H1 (cell line): Measurements from ENCODE around the gene IQCH. TPM values are rescaled to one million over a fixed set of nuclear protein-coding genes. Genes with fewer than 3 reads are reported as not detected.

Source experiments
- CTCF ChIA-PET: fragments of 300-600 bp; sonication (Branson Sonifier 250); formaldehyde crosslinking; loops from one replicate; lab custom pipeline; 2021; ENCODE audit not compliant: partially characterized antibody; lab: Charles Lee
- POLR2A ChIA-PET: fragments of 300-600 bp; sonication (Branson Sonifier 250); formaldehyde crosslinking; loops from one replicate; lab custom pipeline; 2021; ENCODE audit warnings: inconsistent platforms; ENCODE audit not compliant: partially characterized antibody; lab: Charles Lee
- DNase-seq, 2 experiments: peaks; one replicate each; pipeline versions ENCODE4 v3.0.0 to v3.0.0-alpha.2; 2010 to 2022; ENCODE audit warnings: low spot score in 2 of 2, low read depth in 1 of 2, mixed read lengths in 1 of 2
- FAIRE-seq: peaks from 2 replicates; lab custom pipeline; 2011; peaks lifted over from hg19 to GRCh38; lab: Jason Lieb, UNC
- H2AFZ ChIP-seq: 2 replicates; pipeline ENCODE4 v1.8.1; 2012; ENCODE audit warnings: low read length, inconsistent platforms
- H2AK5ac ChIP-seq: 2 replicates; pipeline ENCODE4 v1.6.1; 2013; ENCODE audit warnings: low read depth, low read length
- H2BK120ac ChIP-seq: replicated peaks from 2 replicates; pipeline ENCODE3; 2013; ENCODE audit warnings: low read depth, low read length, inconsistent platforms
- H2BK12ac ChIP-seq: 2 replicates; pipeline ENCODE4 v1.6.1; 2013; ENCODE audit warnings: low read depth, low read length
- H2BK15ac ChIP-seq: 2 replicates; pipeline ENCODE4 v1.6.1; 2013; ENCODE audit warnings: low read length
- H2BK20ac ChIP-seq: 2 replicates; pipeline ENCODE4 v1.6.1; 2013; ENCODE audit warnings: low read length
- H2BK5ac ChIP-seq: 2 replicates; pipeline ENCODE4 v1.6.1; 2013; ENCODE audit warnings: low read depth, low read length
- H3K14ac ChIP-seq: 2 replicates; pipeline ENCODE4 v1.6.1; 2013; ENCODE audit warnings: inconsistent platforms; ENCODE audit not compliant: insufficient read length
- H3K18ac ChIP-seq: 2 replicates; pipeline ENCODE4 v1.6.1; 2013; ENCODE audit warnings: low read length; ENCODE audit errors: extremely low read depth
- H3K23ac ChIP-seq: 2 replicates; pipeline ENCODE4 v1.6.1; 2013; ENCODE audit warnings: inconsistent platforms; ENCODE audit not compliant: insufficient read length
- H3K23me2 ChIP-seq: 2 replicates; pipeline ENCODE4 v1.6.1; 2013; ENCODE audit warnings: low read depth, low read length
- H3K27ac ChIP-seq: 2 replicates; pipeline ENCODE4 v1.6.1; 2011; ENCODE audit warnings: low read depth, low read length, inconsistent platforms
- H3K27me3 ChIP-seq, 4 experiments: replicated peaks in 1 of 4; 1 replicate in 1 of 4; 2 replicates in 3 of 4; pipeline versions ENCODE4 v1.6.1 to v1.8.1; 2011 to 2013; ENCODE audit warnings: low read length in 3 of 4, mild to moderate bottlenecking in 3 of 4, inconsistent platforms in 2 of 4, mixed read lengths in 2 of 4, moderate library complexity in 1 of 4; ENCODE audit not compliant: control insufficient read depth in 3 of 4, insufficient read depth in 3 of 4; ENCODE audit errors: extremely low read depth in 1 of 4
- H3K36me3 ChIP-seq, 4 experiments: 2 replicates each; pipeline versions ENCODE4 v1.6.1 to v1.8.1; 2011 to 2013; ENCODE audit warnings: mild to moderate bottlenecking in 4 of 4, low read length in 3 of 4, moderate library complexity in 2 of 4, control low read depth in 1 of 4, inconsistent platforms in 1 of 4; ENCODE audit not compliant: insufficient read depth in 4 of 4, control insufficient read depth in 2 of 4
- H3K4ac ChIP-seq: replicated peaks from 2 replicates; pipeline ENCODE3; 2013; ENCODE audit warnings: low read length, low read depth, mixed read lengths, inconsistent platforms; ENCODE audit not compliant: insufficient read length
- H3K4me1 ChIP-seq, 4 experiments: replicated peaks in 1 of 4; 1 replicate in 1 of 4; 2 replicates in 3 of 4; pipeline versions ENCODE4 v1.6.1 to v1.8.1; 2011 to 2013; ENCODE audit warnings: low read length in 3 of 4, inconsistent platforms in 2 of 4, mixed read lengths in 1 of 4; ENCODE audit not compliant: insufficient read depth in 4 of 4, control insufficient read depth in 3 of 4
- H3K4me2 ChIP-seq, 2 experiments: 2 replicates each; pipeline versions ENCODE4 v1.6.1 to v1.8.1; 2011 to 2013; ENCODE audit warnings: low read depth in 2 of 2, low read length in 2 of 2, control low read depth in 1 of 2, inconsistent platforms in 1 of 2, mild to moderate bottlenecking in 1 of 2; ENCODE audit not compliant: insufficient read depth in 1 of 2
- H3K4me3 ChIP-seq, 4 experiments: fragments of 200-600, 300-600 bp in 1 of 4; sonication (generic), shearing (Covaris generic), sonication (Bioruptor Twin) in 1 of 4; 2 replicates each; pipeline versions ENCODE4 v1.5.1 to v1.8.1; 2011 to 2016; ENCODE audit warnings: low read length in 4 of 4, low read depth in 3 of 4, control low read depth in 2 of 4, inconsistent platforms in 2 of 4, mild to moderate bottlenecking in 2 of 4, mixed read lengths in 1 of 4, moderate library complexity in 1 of 4; ENCODE audit not compliant: insufficient read depth in 2 of 4; ENCODE audit errors: extremely low read depth in 1 of 4
- H3K56ac ChIP-seq: replicated peaks from 2 replicates; pipeline ENCODE3; 2013; ENCODE audit warnings: low read depth, mild to moderate bottlenecking, mixed read lengths, low read length, inconsistent platforms; ENCODE audit not compliant: insufficient read length
- H3K79me1 ChIP-seq: 2 replicates; pipeline ENCODE4 v1.6.1; 2013; ENCODE audit warnings: low read depth, low read length, control low read depth
- H3K79me2 ChIP-seq, 2 experiments: 2 replicates each; pipeline versions ENCODE4 v1.6.1 to v1.8.1; 2012 to 2013; ENCODE audit warnings: low read length in 2 of 2, mild to moderate bottlenecking in 2 of 2, inconsistent platforms in 1 of 2; ENCODE audit not compliant: insufficient read depth in 2 of 2, control insufficient read depth in 1 of 2
- H3K9ac ChIP-seq, 4 experiments: replicated peaks in 1 of 4; 1 replicate in 1 of 4; 2 replicates in 3 of 4; pipeline versions ENCODE4 v1.6.1 to v1.8.1; 2011 to 2013; ENCODE audit warnings: low read depth in 3 of 4, low read length in 3 of 4, control low read depth in 2 of 4, mild to moderate bottlenecking in 2 of 4, moderate library complexity in 2 of 4, inconsistent platforms in 1 of 4; ENCODE audit errors: extremely low read depth in 1 of 4
- H3K9me3 ChIP-seq, 2 experiments: 2 replicates each; pipeline versions ENCODE4 v1.6.1 to v1.8.1; 2012 to 2013; ENCODE audit warnings: mild to moderate bottlenecking in 2 of 2, moderate library complexity in 2 of 2, control low read depth in 1 of 2, inconsistent platforms in 1 of 2, low read depth in 1 of 2, low read length in 1 of 2, mixed read lengths in 1 of 2; ENCODE audit not compliant: insufficient read depth in 2 of 2
- H4K20me1 ChIP-seq, 2 experiments: replicated peaks in 1 of 2; 2 replicates each; pipeline versions ENCODE3 to v1.8.1; 2011 to 2013; ENCODE audit warnings: inconsistent platforms in 2 of 2, low read length in 2 of 2, mild to moderate bottlenecking in 1 of 2; ENCODE audit not compliant: insufficient read depth in 2 of 2, control insufficient read depth in 1 of 2
- H4K5ac ChIP-seq: 2 replicates; pipeline ENCODE4 v1.6.1; 2013; ENCODE audit warnings: low read length, low read depth, mixed read lengths, inconsistent platforms; ENCODE audit not compliant: insufficient read length
- H4K8ac ChIP-seq: 2 replicates; pipeline ENCODE4 v1.8.0; 2013; ENCODE audit warnings: mild to moderate bottlenecking, moderate library complexity, low read length, inconsistent platforms; ENCODE audit not compliant: insufficient read depth; ENCODE audit errors: extremely low read depth
- H4K91ac ChIP-seq: replicated peaks from 2 replicates; pipeline ENCODE3; 2013; ENCODE audit warnings: low read length, mixed read lengths, inconsistent platforms; ENCODE audit not compliant: insufficient read length
- CBX8 ChIP-seq: fragments of 300-800, 300-1000 bp; sonication (generic); IDR thresholded peaks from 2 replicates; pipeline ENCODE4 v1.7.1; 2016; ENCODE audit warnings: low read depth, low read length, borderline replicate concordance
- FOSL1 ChIP-seq: IDR thresholded peaks from 2 replicates; pipeline ENCODE4 v1.6.1; 2011; ENCODE audit warnings: mild to moderate bottlenecking, low read depth, low read length, moderate library complexity; ENCODE audit not compliant: insufficient read depth
- GTF2F1 ChIP-seq: IDR thresholded peaks from 2 replicates; pipeline ENCODE4 v1.6.1; 2012; ENCODE audit warnings: low read depth, low read length, improper control_type of control experiment, borderline replicate concordance
- KDM1A ChIP-seq: fragments of 200-600, 300-600 bp; sonication (generic); IDR thresholded peaks from 2 replicates; pipeline ENCODE4 v1.7.1; 2016; ENCODE audit warnings: mild to moderate bottlenecking, low read length, borderline replicate concordance
- KDM4A ChIP-seq: IDR thresholded peaks from one replicate; pipeline ENCODE4 v1.7.1; 2012; ENCODE audit warnings: low read depth, mild to moderate bottlenecking, moderate library complexity, low read length, inconsistent platforms; ENCODE audit not compliant: severe bottlenecking
- KDM5A ChIP-seq: fragments of 200-600 bp; IDR thresholded peaks from 2 replicates; pipeline ENCODE4 v1.7.1; 2012; ENCODE audit warnings: mild to moderate bottlenecking, low read length, inconsistent platforms, mixed read lengths
- MAX ChIP-seq: IDR thresholded peaks from 2 replicates; pipeline ENCODE4 v1.6.1; 2012; ENCODE audit warnings: inconsistent platforms
- POLR2AphosphoS5 ChIP-seq: IDR thresholded peaks from 2 replicates; pipeline ENCODE4 v1.6.1; 2011; ENCODE audit warnings: low read depth, low read length
- RBBP5 ChIP-seq: IDR thresholded peaks from 2 replicates; pipeline ENCODE4 v1.7.1; 2012; ENCODE audit warnings: low read depth, mild to moderate bottlenecking, inconsistent platforms, low read length, moderate library complexity, borderline replicate concordance
- RXRA ChIP-seq: IDR thresholded peaks from 2 replicates; pipeline ENCODE4 v1.6.1; 2011; ENCODE audit warnings: low read depth, mild to moderate bottlenecking, low read length, moderate library complexity; ENCODE audit not compliant: insufficient read depth
- TBP ChIP-seq: IDR thresholded peaks from 2 replicates; pipeline ENCODE4 v1.6.1; 2011; ENCODE audit warnings: low read depth, low read length, improper control_type of control experiment
- TCF12 ChIP-seq: IDR thresholded peaks from 2 replicates; pipeline ENCODE4 v1.6.1; 2011; ENCODE audit warnings: low read depth, mild to moderate bottlenecking, low read length
- USF2 ChIP-seq: IDR thresholded peaks from 2 replicates; pipeline ENCODE4 v1.6.1; 2011; ENCODE audit warnings: low read length, improper control_type of control experiment
- ZNF274 ChIP-seq: IDR thresholded peaks from 2 replicates; pipeline ENCODE4 v1.7.0; 2012; ENCODE audit warnings: low read length, borderline replicate concordance; ENCODE audit errors: extremely low read depth
- WGBS, 2 experiments: shearing (Covaris generic) in 1 of 2; methylation state at CpG; one replicate each; pipeline versions ENCODE4 v1.1.6 to v1.1.7; 2013 to 2015; ENCODE audit warnings: low lambda C conversion rate in 2 of 2, mixed read lengths in 2 of 2, inconsistent platforms in 1 of 2, low coverage in 1 of 2, missing lambda C conversion rate in 1 of 2; ENCODE audit not compliant: insufficient replicate concordance in 2 of 2, insufficient coverage in 1 of 2, insufficient read length in 1 of 2; ENCODE audit errors: extremely low coverage in 1 of 2, missing lambda C conversion rate in 1 of 2; 5-methylcytosine and 5-hydroxymethylcytosine counted together
- polyA plus RNA-seq, 7 experiments: library from polyadenylated mRNA; depleted of rRNA in 3 of 7; stranded (reverse) in 5 of 7; unstranded in 2 of 7; fragments of >200 nt in 5 of 7; fragments of 200-250 nt in 2 of 7; gene quantifications; 1 replicate in 5 of 7; 2 replicates in 1 of 7; 4 replicates in 1 of 7; pipeline versions ENCODE4 v1.2.1 to v1.2.3, GENCODE V29; 2011 to 2013; ENCODE audit warnings: missing spikeins in 2 of 7, mixed read lengths in 2 of 7
- total RNA-seq: library from RNA; stranded (reverse); fragmentation: NEBNext Ultra II Directional; extraction: Animal tissue kit (Norgen Biotek cat#: 25700); gene quantifications from 2 replicates; pipeline ENCODE4 v1.2.1, GENCODE V29; 2021

The IQCH gene
- total and polyA plus RNA-seq, 2 of the 8 experiments (the other 6 are each of a cell fraction or from before 2014, with no cell fraction given): 0.60 to 1.9 TPM

GRCh38 chr15:67365994-67366393, 111.4 kb downstream of the IQCH start:
- H3K27ac ChIP-seq: no peak overlapping the region
- WGBS, 2 experiments: 85% methylated on average over 2 of the region's 2 CpGs; no CpG with 5 or more reads in 1 of the 2 experiments
- no peak overlapping the region for H3K23ac ChIP-seq
- no peaks in the 10 kb centered on the region for H3K36me3 ChIP-seq
- DNase-seq: no peak
- H3K4me3 ChIP-seq: no peak overlapping the region
- H2BK20ac ChIP-seq: no peak overlapping the region
- H3K4me2 ChIP-seq: no peak overlapping the region
- no peaks in the 10 kb centered on the region for H3K79me1 ChIP-seq
- no peak overlapping the region for H3K9ac ChIP-seq
- H3K4ac ChIP-seq: no peak overlapping the region
- CTCF ChIA-PET: no interaction called here
- no peaks in the 10 kb centered on the region for H3K23me2 ChIP-seq
- H3K18ac ChIP-seq: no peak overlapping the region
- no peak overlapping the region for H4K91ac ChIP-seq
- no peak overlapping the region for H3K56ac ChIP-seq
- H3K79me2 ChIP-seq: no peaks in the 10 kb centered on the region
- no peak overlapping the region for H4K5ac ChIP-seq
- H4K20me1 ChIP-seq: no peaks in the 10 kb centered on the region
- no peaks in the 10 kb centered on the region for H3K4me1 ChIP-seq
- no peak overlapping the region for H2BK5ac ChIP-seq
- H3K14ac ChIP-seq: no peak overlapping the region
- no peak overlapping the region for H2BK15ac ChIP-seq
- no peak overlapping the region for H2AFZ ChIP-seq
- POLR2A ChIA-PET: no interaction called here
- no peak overlapping the region for H2BK12ac ChIP-seq
- H2AK5ac ChIP-seq: no peak overlapping the region
- H2BK120ac ChIP-seq: no peak overlapping the region
- no peak overlapping the region for H4K8ac ChIP-seq
- H3K9me3 ChIP-seq: no peaks in the 10 kb centered on the region
- no peak for FAIRE-seq
- H3K27me3 ChIP-seq: no peaks in the 10 kb centered on the region
- TF ChIP-seq MAX (no peak), KDM4A (no peak), RXRA (no peak), CBX8 (no peak), TCF12 (no peak), KDM5A (no peak), TBP (no peak), FOSL1 (no peak), GTF2F1 (no peak), ZNF274 (no peak), RBBP5 (no peak), POLR2AphosphoS5 (no peak), KDM1A (no peak), USF2 (no peak)
